PC-3 (cell line): ENCODE data around the gene TMEM169.

Experiments used
- EZH2 ChIP-seq: fragments of 300-600 bp; sonication (generic); IDR thresholded peaks from one replicate; pipeline ENCODE4 v1.6.1; 2017; ENCODE audit warnings: antibody characterized with exemption, mild to moderate bottlenecking, low read length; ENCODE audit not compliant: unreplicated experiment
- EZH2phosphoT487 ChIP-seq: fragments of 300-600 bp; sonication (generic); IDR thresholded peaks from 2 replicates; pipeline ENCODE4 v1.6.1; 2018; ENCODE audit warnings: mild to moderate bottlenecking, antibody characterized with exemption, low read length, borderline replicate concordance
- TF ChIP-seq, protein P1 (sequence below): fragments of 300-600 bp; sonication (generic); conservative IDR thresholded peaks from 2 replicates; pipeline ENCODE4 v1.5.1; 2017; ENCODE audit warnings: antibody characterized with exemption, low read depth, mild to moderate bottlenecking, low read length

DNA sequence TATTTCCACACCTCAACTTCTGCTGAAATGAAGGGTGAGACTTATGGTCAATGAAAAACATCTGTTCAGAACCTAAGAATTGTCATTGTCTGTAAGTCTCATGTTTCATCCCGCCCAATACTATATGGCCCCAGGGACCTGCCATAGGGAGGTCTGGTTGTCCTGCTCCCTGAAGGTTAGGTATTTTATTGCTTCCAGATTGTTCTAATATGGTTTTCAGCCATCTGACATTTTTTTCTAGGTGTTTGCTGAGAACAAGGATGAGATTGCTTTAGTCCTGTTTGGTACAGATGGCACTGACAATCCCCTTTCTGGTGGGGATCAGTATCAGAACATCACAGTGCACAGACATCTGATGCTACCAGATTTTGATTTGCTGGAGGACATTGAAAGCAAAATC is 34.7 kb downstream of the TMEM169 start:
- TF ChIP-seq, protein P1, sequence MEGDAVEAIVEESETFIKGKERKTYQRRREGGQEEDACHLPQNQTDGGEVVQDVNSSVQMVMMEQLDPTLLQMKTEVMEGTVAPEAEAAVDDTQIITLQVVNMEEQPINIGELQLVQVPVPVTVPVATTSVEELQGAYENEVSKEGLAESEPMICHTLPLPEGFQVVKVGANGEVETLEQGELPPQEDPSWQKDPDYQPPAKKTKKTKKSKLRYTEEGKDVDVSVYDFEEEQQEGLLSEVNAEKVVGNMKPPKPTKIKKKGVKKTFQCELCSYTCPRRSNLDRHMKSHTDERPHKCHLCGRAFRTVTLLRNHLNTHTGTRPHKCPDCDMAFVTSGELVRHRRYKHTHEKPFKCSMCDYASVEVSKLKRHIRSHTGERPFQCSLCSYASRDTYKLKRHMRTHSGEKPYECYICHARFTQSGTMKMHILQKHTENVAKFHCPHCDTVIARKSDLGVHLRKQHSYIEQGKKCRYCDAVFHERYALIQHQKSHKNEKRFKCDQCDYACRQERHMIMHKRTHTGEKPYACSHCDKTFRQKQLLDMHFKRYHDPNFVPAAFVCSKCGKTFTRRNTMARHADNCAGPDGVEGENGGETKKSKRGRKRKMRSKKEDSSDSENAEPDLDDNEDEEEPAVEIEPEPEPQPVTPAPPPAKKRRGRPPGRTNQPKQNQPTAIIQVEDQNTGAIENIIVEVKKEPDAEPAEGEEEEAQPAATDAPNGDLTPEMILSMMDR: no peak
- TF ChIP-seq EZH2phosphoT487 (no peak), EZH2 (no peak)
